Measurements from ENCODE around the gene LDLRAD4.

LDLRAD4 gene

DNA sequence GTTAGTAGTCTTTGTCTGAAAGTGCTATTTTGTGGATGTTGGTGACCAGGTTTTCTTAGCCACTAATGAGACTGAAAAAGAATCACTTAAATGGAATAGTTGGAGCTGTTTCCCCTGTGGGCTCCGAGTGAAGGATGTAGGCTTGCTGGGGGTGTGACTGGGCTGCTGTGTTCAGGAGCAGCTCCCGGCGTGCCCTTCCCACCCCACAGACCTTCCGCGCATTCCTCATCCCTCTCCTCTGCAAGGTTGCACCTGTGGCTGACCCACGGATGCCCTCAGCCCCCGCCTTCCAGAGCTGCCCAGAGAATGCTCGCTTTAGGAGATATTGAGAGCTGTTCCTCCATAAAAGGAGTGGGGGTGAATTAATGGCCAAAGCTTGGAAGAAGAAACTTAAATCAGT, 174.3 kb downstream of the LDLRAD4 start:
- DNase-seq (ENCODE audit: insufficient read length, low spot score) (no peak), FAIRE-seq (no peak)
- no peak for TF ChIP-seq SPI1 (IDR thresholded peaks at IDR 0.05; ENCODE audit: low read depth, low read length)
- no peak for TF ChIP-seq POLR2A (IDR thresholded peaks at IDR 0.05; ENCODE audit: low read depth, low read length)
- TF ChIP-seq TAF1 (IDR thresholded peaks at IDR 0.05; ENCODE audit: low read depth, low read length): no peak
- no peak for TF ChIP-seq PAX5 (IDR thresholded peaks at IDR 0.05; ENCODE audit: insufficient read depth, low read length, severe bottlenecking)
- TF ChIP-seq POU2F2 (IDR thresholded peaks at IDR 0.05; ENCODE audit: low read depth, low read length): no peak
- TF ChIP-seq POLR2AphosphoS5 (IDR thresholded peaks at IDR 0.05; ENCODE audit: low read depth, low read length): no peak

DNA sequence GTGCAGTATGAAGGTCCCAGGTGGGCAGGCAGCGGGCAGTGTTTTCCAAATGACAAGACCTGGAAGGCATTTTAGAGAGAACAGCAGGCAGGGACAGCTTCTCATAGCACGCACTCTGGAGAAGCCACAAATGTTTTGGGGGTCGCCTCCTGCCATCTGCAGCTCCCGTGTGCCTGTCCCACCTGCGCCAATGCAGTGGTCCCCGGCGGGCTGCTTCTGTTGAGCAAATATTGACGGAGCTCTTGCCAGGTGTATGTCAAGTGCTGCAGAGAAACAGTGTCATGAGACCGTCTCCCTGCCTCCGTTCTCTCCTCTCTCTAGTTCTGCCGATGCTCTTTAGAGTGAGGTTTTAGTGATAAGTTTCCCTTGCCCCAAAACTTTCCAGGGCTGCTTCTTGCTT, 174.8 kb downstream of the LDLRAD4 start:
- no peak for DNase-seq (ENCODE audit: insufficient read length, low spot score)
- no peak for FAIRE-seq

GRCh38 chr18:13394801-13395200, 176.2 kb downstream of the LDLRAD4 start:
- DNase-seq (ENCODE audit: insufficient read length, low spot score) (no peak), FAIRE-seq (no peak)
- TF ChIP-seq PAX5 (IDR thresholded peaks at IDR 0.05; ENCODE audit: insufficient read depth, low read length, severe bottlenecking) (no peak), POLR2A (IDR thresholded peaks at IDR 0.05; ENCODE audit: low read depth, low read length) (no peak), POU2F2 (IDR thresholded peaks at IDR 0.05; ENCODE audit: low read depth, low read length) (no peak), POLR2AphosphoS5 (IDR thresholded peaks at IDR 0.05; ENCODE audit: low read depth, low read length) (no peak), TAF1 (IDR thresholded peaks at IDR 0.05; ENCODE audit: low read depth, low read length) (no peak), SPI1 (IDR thresholded peaks at IDR 0.05; ENCODE audit: low read depth, low read length) (no peak)

More for the DNA sequence above, 174.8 kb downstream of the LDLRAD4 start:
- TF ChIP-seq TAF1 (IDR thresholded peaks at IDR 0.05; ENCODE audit: low read depth, low read length) (no peak), POLR2AphosphoS5 (IDR thresholded peaks at IDR 0.05; ENCODE audit: low read depth, low read length) (no peak), POLR2A (IDR thresholded peaks at IDR 0.05; ENCODE audit: low read depth, low read length) (no peak), POU2F2 (IDR thresholded peaks at IDR 0.05; ENCODE audit: low read depth, low read length) (no peak), SPI1 (IDR thresholded peaks at IDR 0.05; ENCODE audit: low read depth, low read length) (no peak), PAX5 (IDR thresholded peaks at IDR 0.05; ENCODE audit: insufficient read depth, low read length, severe bottlenecking) (no peak)

GRCh38 chr18:13395577-13395976, 177.0 kb downstream of the LDLRAD4 start:
- FAIRE-seq (no peak), DNase-seq (ENCODE audit: insufficient read length, low spot score) (no peak)
- no peak for TF ChIP-seq POLR2A (IDR thresholded peaks at IDR 0.05; ENCODE audit: low read depth, low read length)
- TF ChIP-seq SPI1 (IDR thresholded peaks at IDR 0.05; ENCODE audit: low read depth, low read length): no peak
- TF ChIP-seq POLR2AphosphoS5 (IDR thresholded peaks at IDR 0.05; ENCODE audit: low read depth, low read length): no peak
- TF ChIP-seq TAF1 (IDR thresholded peaks at IDR 0.05; ENCODE audit: low read depth, low read length): no peak
- TF ChIP-seq PAX5 (IDR thresholded peaks at IDR 0.05; ENCODE audit: insufficient read depth, low read length, severe bottlenecking): no peak
- no peak for TF ChIP-seq POU2F2 (IDR thresholded peaks at IDR 0.05; ENCODE audit: low read depth, low read length)

DNA sequence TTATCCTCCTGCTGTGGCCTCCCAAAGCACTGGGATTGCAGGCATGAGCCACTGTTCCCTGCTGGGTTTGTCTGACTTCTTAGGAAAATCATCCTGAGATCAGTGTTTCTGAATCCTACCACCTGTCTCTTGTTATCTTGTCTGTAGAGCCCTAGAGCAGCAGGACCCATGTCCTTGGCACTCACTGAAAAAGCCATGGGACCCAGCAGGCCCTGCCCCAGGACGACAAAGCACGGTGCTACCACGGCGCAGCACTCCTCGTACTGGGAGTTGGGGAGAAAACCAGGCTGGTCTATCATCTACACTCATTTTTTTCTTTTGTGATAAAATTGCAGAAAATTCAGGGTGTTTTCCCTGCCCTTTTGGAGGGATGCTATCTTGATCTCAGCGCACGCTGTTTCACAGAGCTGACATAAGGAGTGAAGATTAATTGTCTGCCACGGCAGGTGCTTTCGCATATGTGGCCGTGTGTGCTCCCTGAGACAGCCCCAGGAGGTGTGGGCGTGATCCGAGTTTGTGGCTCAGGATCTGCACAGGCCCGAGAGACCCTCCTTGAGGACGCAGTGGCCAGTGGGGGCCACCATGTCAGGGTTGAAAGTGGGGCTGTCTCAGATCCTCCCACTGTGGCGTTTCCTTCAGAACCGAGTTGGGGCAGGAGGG, 179.1 kb downstream of the LDLRAD4 start:
- TF ChIP-seq POLR2A (IDR thresholded peaks at IDR 0.05; ENCODE audit: low read depth, low read length) (no peak), SPI1 (IDR thresholded peaks at IDR 0.05; ENCODE audit: low read depth, low read length) (no peak), POU2F2 (IDR thresholded peaks at IDR 0.05; ENCODE audit: low read depth, low read length) (no peak), POLR2AphosphoS5 (IDR thresholded peaks at IDR 0.05; ENCODE audit: low read depth, low read length) (no peak), TAF1 (IDR thresholded peaks at IDR 0.05; ENCODE audit: low read depth, low read length) (no peak), PAX5 (IDR thresholded peaks at IDR 0.05; ENCODE audit: insufficient read depth, low read length, severe bottlenecking) (no peak)
- DNase-seq (ENCODE audit: insufficient read length, low spot score) (no peak), FAIRE-seq (no peak)

DNA sequence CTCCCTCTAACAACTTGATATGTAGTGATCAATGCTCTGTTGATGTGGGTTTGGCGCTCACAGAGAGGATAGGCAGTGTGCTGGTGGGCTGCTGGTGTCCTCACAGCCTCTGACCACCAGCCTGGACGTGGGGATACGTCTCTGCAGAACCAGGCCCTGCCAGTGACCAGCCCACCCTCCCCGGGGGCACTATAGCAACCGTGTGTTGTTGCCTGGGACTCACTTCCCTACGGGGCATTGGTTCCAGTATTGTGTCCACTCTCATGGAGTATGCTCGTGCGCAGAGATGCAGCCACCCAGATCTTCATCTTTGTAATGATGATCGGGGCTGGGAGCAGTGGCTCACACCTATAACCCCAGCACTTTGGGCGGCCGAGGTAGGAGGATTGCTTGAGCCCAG, 180.1 kb downstream of the LDLRAD4 start:
- FAIRE-seq (no peak), DNase-seq (ENCODE audit: insufficient read length, low spot score) (no peak)
- TF ChIP-seq PAX5 (IDR thresholded peaks at IDR 0.05; ENCODE audit: insufficient read depth, low read length, severe bottlenecking) (no peak), POLR2A (IDR thresholded peaks at IDR 0.05; ENCODE audit: low read depth, low read length) (no peak), POLR2AphosphoS5 (IDR thresholded peaks at IDR 0.05; ENCODE audit: low read depth, low read length) (no peak), SPI1 (IDR thresholded peaks at IDR 0.05; ENCODE audit: low read depth, low read length) (no peak), TAF1 (IDR thresholded peaks at IDR 0.05; ENCODE audit: low read depth, low read length) (no peak), POU2F2 (IDR thresholded peaks at IDR 0.05; ENCODE audit: low read depth, low read length) (no peak)

- TF ChIP-seq TAF1 (IDR thresholded peaks at IDR 0.05; ENCODE audit: low read depth, low read length) (no peak), PAX5 (IDR thresholded peaks at IDR 0.05; ENCODE audit: insufficient read depth, low read length, severe bottlenecking) (no peak), SPI1 (IDR thresholded peaks at IDR 0.05; ENCODE audit: low read depth, low read length) (no peak), POU2F2 (IDR thresholded peaks at IDR 0.05; ENCODE audit: low read depth, low read length) (no peak), POLR2AphosphoS5 (IDR thresholded peaks at IDR 0.05; ENCODE audit: low read depth, low read length) (no peak), POLR2A (IDR thresholded peaks at IDR 0.05; ENCODE audit: low read depth, low read length) (no peak)
- FAIRE-seq: no peak
- no peak for DNase-seq (ENCODE audit: insufficient read length, low spot score)
Measured at GRCh38 chr18:13399511-13399910, 181.0 kb downstream of the LDLRAD4 start.

GRCh38 chr18:13400636-13401315, 182.2 kb downstream of the LDLRAD4 start:
- FAIRE-seq: no peak
- TF ChIP-seq POLR2A (IDR thresholded peaks at IDR 0.05; ENCODE audit: low read depth, low read length) (no peak), SPI1 (IDR thresholded peaks at IDR 0.05; ENCODE audit: low read depth, low read length) (no peak), POU2F2 (IDR thresholded peaks at IDR 0.05; ENCODE audit: low read depth, low read length) (no peak)

DNA sequence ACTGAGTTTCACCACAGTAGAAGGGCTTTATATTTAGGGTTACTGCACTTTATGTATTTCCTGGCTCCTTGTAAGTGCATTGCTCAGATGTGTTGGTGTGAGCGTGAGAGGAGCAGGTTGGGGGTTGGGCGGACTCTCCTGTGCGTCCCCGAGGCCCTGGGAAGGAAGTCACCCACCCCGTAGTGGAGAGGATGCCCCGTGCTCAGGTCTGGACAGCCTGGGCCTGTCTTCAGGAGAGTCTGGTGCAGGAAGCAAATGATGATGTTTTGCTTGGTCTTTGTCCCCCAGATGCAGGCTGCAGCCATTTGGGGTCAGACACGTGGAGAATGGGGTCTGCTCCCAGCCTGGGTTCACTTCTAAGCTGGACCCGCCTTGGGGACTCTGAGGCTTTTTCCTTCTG, 182.8 kb downstream of the LDLRAD4 start:
- no peak for FAIRE-seq
- TF ChIP-seq POLR2A (IDR thresholded peaks at IDR 0.05; ENCODE audit: low read depth, low read length) (no peak), POLR2AphosphoS5 (IDR thresholded peaks at IDR 0.05; ENCODE audit: low read depth, low read length) (no peak), TAF1 (IDR thresholded peaks at IDR 0.05; ENCODE audit: low read depth, low read length) (no peak), POU2F2 (IDR thresholded peaks at IDR 0.05; ENCODE audit: low read depth, low read length) (no peak), PAX5 (IDR thresholded peaks at IDR 0.05; ENCODE audit: insufficient read depth, low read length, severe bottlenecking) (no peak), SPI1 (IDR thresholded peaks at IDR 0.05; ENCODE audit: low read depth, low read length) (no peak)
- no peak for DNase-seq (ENCODE audit: insufficient read length, low spot score)

More at GRCh38 chr18:13400636-13401315, 182.2 kb downstream of the LDLRAD4 start:
- DNase-seq (ENCODE audit: insufficient read length, low spot score): no peak

Data from GM12891 (cell line).